Pulmonary artery endothelial cell (primary cell): ENCODE data around the gene PNLIPRP3. TPM values are rescaled to one million over a fixed set of nuclear protein-coding genes. Genes with fewer than 3 reads are reported as not detected.

Experiments
- DNase-seq: peaks from one replicate; pipeline ENCODE4 v3.0.0-alpha.2; 2011; ENCODE audit warnings: low read depth, low spot score
- total RNA-seq: library from RNA; depleted of rRNA; stranded (reverse); fragments of >200 nt; gene quantifications from 2 replicates; pipeline ENCODE4 v1.2.3, GENCODE V29; 2014

The PNLIPRP3 gene
- total RNA-seq, 1 donor from 2014 or later = not detected

- no peak for DNase-seq
Observed at GRCh38 chr10:116504786-116505185, 77.1 kb downstream of the PNLIPRP3 start.

GRCh38 chr10:116510565-116510964, 82.9 kb downstream of the PNLIPRP3 start:
- DNase-seq = no peak

GRCh38 chr10:116511365-116511764, 83.7 kb downstream of the PNLIPRP3 start:
- no peak for DNase-seq

GRCh38 chr10:116521424-116522290, 94.0 kb downstream of the PNLIPRP3 start:
- no peak for DNase-seq

DNA sequence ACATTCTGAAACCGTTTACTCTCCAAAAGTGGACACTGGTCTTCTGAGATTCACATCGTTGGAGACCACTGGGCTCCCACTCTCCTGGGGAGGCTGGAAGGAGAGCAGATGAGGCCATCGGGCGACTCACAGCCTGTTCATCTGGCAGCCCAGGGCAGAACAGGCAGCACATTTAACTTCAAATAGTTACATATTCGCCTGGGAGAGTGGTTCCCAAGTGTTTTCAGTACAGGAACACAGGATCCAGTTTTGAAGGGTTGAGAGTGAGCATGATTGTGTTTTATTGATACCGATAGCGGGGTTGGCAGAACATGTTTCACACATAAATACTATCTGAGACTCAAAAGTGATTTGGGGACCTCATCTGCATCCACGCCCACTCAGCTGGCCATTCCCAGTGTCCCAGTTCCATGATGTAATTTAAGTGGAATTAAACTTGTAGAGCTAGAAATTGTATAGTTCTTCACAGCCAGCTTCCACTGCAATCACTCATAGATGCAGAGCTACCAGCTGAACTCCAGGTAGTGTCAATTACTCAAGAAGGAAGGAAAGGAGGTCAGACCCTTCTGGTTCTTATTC, 95.2 kb downstream of the PNLIPRP3 start:
- DNase-seq = no peak

DNA sequence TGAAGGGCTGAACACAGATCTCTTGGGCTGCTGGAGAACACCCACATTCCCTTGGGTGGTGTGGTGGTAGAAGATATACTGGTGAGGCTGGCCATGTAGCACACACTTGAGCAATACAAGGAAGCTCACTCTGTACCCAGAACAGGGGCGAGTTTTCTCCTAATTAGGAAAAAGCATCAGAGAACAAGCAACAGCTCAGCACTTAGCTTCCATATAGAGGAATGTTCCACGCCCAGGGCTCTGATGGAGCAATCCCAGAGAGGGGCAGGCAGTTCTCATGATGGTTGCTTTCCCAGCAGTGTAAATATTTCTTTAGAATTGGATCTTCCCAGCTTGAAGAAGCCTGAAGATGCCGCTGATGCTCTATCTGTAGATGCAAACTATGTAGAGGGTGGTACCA, 97.1 kb downstream of the PNLIPRP3 start:
- no peak for DNase-seq

DNA sequence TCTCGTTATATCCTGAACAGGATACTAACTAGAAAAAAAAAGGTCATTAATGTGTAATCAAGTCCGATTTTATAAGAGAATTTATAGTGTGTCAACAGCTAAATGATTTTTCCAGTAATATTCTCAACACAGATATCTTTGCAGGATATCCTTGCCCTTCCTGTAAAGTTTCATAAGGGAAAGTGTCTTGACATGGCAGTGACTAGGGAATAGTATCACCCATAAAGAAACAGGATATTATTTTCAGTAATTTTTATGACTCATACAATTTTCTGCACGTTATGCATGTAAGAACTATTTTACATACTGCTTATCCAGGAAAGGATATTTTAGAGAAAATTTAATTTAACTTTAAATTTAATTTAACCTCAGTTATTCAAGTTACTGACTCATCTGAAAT, 98.6 kb downstream of the PNLIPRP3 start:
- DNase-seq = no peak

Other genes starting within 250 kb of the PNLIPRP3 start
- 0.07 and 2.1 TPM in 2 replicates for gene GFRA1, start 154.6 kb upstream of the PNLIPRP3 start, total RNA-seq
- gene CCDC172, start 103.4 kb upstream of the PNLIPRP3 start, total RNA-seq = not detected in 2 replicates
- gene PNLIP, start 118.1 kb downstream of the PNLIPRP3 start, total RNA-seq = not detected in 2 replicates
- gene PNLIPRP1, start 163.1 kb downstream of the PNLIPRP3 start, total RNA-seq = not detected in 2 replicates
- not detected in 2 replicates for gene PNLIPRP2, start 193.1 kb downstream of the PNLIPRP3 start, total RNA-seq